ENCODE measurements around the gene USP14. TPM values are rescaled to one million over a fixed set of nuclear protein-coding genes. Genes with fewer than 3 reads are reported as not detected.

Gene USP14
- polyA plus RNA-seq, 3 donors, result 8.1 to 22.4 (median 17.5) TPM

DNA sequence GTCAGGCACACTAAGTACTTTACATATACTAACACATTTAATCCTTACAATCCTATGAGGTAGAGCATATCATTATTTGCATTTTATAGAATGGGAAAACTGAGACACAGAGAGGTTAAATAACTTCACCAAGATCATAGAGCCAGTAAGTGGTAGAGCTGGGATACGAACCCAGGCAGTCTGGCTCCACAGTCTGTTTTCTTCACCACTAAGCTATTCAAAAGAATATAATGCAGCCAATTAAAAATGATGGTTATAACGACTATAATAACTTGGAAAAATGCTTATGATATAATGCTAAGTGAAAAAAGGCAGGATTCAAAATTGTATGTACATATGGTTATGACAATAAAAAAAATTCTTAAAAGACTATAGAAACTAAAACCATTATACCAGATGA, 102.2 kb downstream of the USP14 start:
- H3K27ac Mint-ChIP-seq, result no peak overlapping the region
- H3K9me3 Mint-ChIP-seq, result no peaks in the 10 kb centered on the region
- DNase-seq, result no peak
- H3K36me3 ChIP-seq (replicated peaks in 1 of 2; ENCODE audit: control insufficient read depth in 1 of 2, insufficient read depth in 2 of 2, low read length in 2 of 2), result peaks cover 55 to 78% of the 10 kb centered on the region in 2 donors
- peaks cover 3 to 18% of the 10 kb centered on the region in 2 donors for H3K4me1 ChIP-seq (ENCODE audit: control insufficient read depth in 1 of 2, insufficient read depth in 2 of 2, low read length in 2 of 2)
- no peaks in the 10 kb centered on the region for H3K27me3 Mint-ChIP-seq (ENCODE audit: low read depth in 3 of 3)
- peaks cover 33% of the 10 kb centered on the region for H3K79me2 ChIP-seq (ENCODE audit: insufficient read depth, low read length)
- no peak overlapping the region for H3K4me3 Mint-ChIP-seq
- no peaks in the 10 kb centered on the region for H3K27me3 ChIP-seq (ENCODE audit: control insufficient read depth in 2 of 2, insufficient read depth in 2 of 2, low read length in 2 of 2)
- no peak overlapping the region for H3K4me2 ChIP-seq (replicated peaks; ENCODE audit: extremely low read depth, low read length, poor library complexity, severe bottlenecking)
- H3K27ac ChIP-seq (ENCODE audit: low read depth in 1 of 2, low read length in 2 of 2), result no peak overlapping the region
- H2AFZ ChIP-seq (ENCODE audit: insufficient read depth, low read depth, low read length, poor library complexity, severe bottlenecking), result no peak overlapping the region
- H3K36me3 Mint-ChIP-seq, result peaks cover 56 to 59% of the 10 kb centered on the region in 2 donors
- WGBS (ENCODE audit: insufficient coverage), result no CpG with 5 or more reads among the region's 2 CpGs
- H3K4me3 ChIP-seq (replicated peaks in 1 of 3; ENCODE audit: low read depth in 2 of 3, low read length in 3 of 3), result no peak overlapping the region
- no peaks in the 10 kb centered on the region for H4K20me1 ChIP-seq (ENCODE audit: insufficient read depth, low read length)
- TF ChIP-seq, protein P1, sequence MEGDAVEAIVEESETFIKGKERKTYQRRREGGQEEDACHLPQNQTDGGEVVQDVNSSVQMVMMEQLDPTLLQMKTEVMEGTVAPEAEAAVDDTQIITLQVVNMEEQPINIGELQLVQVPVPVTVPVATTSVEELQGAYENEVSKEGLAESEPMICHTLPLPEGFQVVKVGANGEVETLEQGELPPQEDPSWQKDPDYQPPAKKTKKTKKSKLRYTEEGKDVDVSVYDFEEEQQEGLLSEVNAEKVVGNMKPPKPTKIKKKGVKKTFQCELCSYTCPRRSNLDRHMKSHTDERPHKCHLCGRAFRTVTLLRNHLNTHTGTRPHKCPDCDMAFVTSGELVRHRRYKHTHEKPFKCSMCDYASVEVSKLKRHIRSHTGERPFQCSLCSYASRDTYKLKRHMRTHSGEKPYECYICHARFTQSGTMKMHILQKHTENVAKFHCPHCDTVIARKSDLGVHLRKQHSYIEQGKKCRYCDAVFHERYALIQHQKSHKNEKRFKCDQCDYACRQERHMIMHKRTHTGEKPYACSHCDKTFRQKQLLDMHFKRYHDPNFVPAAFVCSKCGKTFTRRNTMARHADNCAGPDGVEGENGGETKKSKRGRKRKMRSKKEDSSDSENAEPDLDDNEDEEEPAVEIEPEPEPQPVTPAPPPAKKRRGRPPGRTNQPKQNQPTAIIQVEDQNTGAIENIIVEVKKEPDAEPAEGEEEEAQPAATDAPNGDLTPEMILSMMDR (IDR thresholded peaks at IDR 0.05), result no peak
- H3K9me3 ChIP-seq (replicated peaks in 1 of 2; ENCODE audit: control insufficient read depth in 1 of 2, insufficient read depth in 1 of 2, low read length in 2 of 2), result no peaks in the 10 kb centered on the region
- intact Hi-C loops (cut with micrococcal nuclease), result no loop called here
- H3K4me1 Mint-ChIP-seq, result peaks cover 10% of the 10 kb centered on the region
- no peak overlapping the region for H3K9ac ChIP-seq (ENCODE audit: insufficient read depth, low read length, poor library complexity, severe bottlenecking)

DNA sequence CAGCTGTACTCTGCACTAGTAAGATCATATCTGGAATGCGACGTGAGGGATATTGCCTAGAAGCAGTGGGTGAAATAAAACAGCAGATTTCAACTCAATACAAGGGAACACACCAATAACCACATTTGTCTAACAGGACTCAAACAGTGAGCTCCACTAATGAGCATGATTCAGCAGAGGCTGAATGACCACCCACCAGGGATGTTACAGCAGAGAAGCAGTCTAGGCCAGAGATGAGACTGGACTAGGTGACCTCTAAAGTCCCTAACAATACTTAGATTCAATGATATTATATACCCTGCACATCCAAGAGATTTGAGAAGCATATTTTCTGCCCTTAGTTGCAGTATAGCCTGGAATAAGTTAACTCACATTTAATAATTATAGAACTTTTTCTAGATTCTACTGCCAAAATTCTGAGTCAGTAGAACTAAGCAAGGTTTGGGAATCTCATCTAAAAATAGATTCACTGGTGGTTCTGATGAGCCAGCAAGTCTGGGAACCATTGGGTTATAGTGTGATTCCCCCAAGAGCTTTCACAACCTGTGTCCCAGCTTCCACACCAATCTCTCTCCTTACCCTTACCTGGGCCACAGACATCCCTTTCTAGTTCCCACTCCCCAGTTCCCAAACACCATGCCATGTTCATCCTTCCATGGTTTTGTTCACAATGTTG, 103.2 kb downstream of the USP14 start:
- no peak overlapping the region for H3K4me3 ChIP-seq (replicated peaks in 1 of 3; ENCODE audit: low read depth in 2 of 3, low read length in 3 of 3)
- H3K27ac ChIP-seq (ENCODE audit: low read depth in 1 of 2, low read length in 2 of 2), result no peak overlapping the region
- intact Hi-C loops (cut with micrococcal nuclease), result no loop called here
- Mint-ChIP-seq H3K9me3 (no peaks in the 10 kb centered on the region), H3K27ac (peak overlapping the region in 1 of 7 donors; percentile 7), H3K4me3 (no peak overlapping the region), H3K27me3 (ENCODE audit: low read depth in 3 of 3) (peaks cover 0 to 1% (median 0%) of the 10 kb centered on the region in 3 donors), H3K36me3 (peaks cover 48 to 54% of the 10 kb centered on the region in 2 donors), H3K4me1 (peaks cover 13% of the 10 kb centered on the region)
- no peak overlapping the region for H2AFZ ChIP-seq (ENCODE audit: insufficient read depth, low read depth, low read length, poor library complexity, severe bottlenecking)
- no peaks in the 10 kb centered on the region for H3K27me3 ChIP-seq (ENCODE audit: control insufficient read depth in 2 of 2, insufficient read depth in 2 of 2, low read length in 2 of 2)
- H3K4me1 ChIP-seq (ENCODE audit: control insufficient read depth in 1 of 2, insufficient read depth in 2 of 2, low read length in 2 of 2), result peaks cover 3 to 18% of the 10 kb centered on the region in 2 donors
- H4K20me1 ChIP-seq (ENCODE audit: insufficient read depth, low read length), result no peaks in the 10 kb centered on the region
- peaks cover 43% of the 10 kb centered on the region for H3K79me2 ChIP-seq (ENCODE audit: insufficient read depth, low read length)
- no peaks in the 10 kb centered on the region for H3K9me3 ChIP-seq (replicated peaks in 1 of 2; ENCODE audit: control insufficient read depth in 1 of 2, insufficient read depth in 1 of 2, low read length in 2 of 2)
- DNase-seq, result no peak
- no peak overlapping the region for H3K4me2 ChIP-seq (replicated peaks; ENCODE audit: extremely low read depth, low read length, poor library complexity, severe bottlenecking)
- TF ChIP-seq, protein P1 (IDR thresholded peaks at IDR 0.05), result no peak
- peaks cover 45 to 68% of the 10 kb centered on the region in 2 donors for H3K36me3 ChIP-seq (replicated peaks in 1 of 2; ENCODE audit: control insufficient read depth in 1 of 2, insufficient read depth in 2 of 2, low read length in 2 of 2)
- no CpG with 5 or more reads among the region's 2 CpGs for WGBS (ENCODE audit: insufficient coverage)
- H3K9ac ChIP-seq (ENCODE audit: insufficient read depth, low read length, poor library complexity, severe bottlenecking), result no peak overlapping the region

Small RNA genes lying within 50 kb of the gene (small RNA-seq; reads per million reads assigned to genes)
- gene MIR8078 (ENCODE audit: insufficient read length, low read depth), result not detected

Other genes with a start within 250 kb of the USP14 start
- under 1 TPM in 1 of 3 donors, not detected in 2; 0.42 TPM for gene TUBB8B, start 108.9 kb upstream of the USP14 start, polyA plus RNA-seq
- gene THOC1, start 109.5 kb downstream of the USP14 start, polyA plus RNA-seq, result 10 to 100 TPM in 1 of 3 donors, 1 to 10 TPM in 2; 7.8 to 18.3 (median 8.9) TPM